Sigmoid colon (tissue), 4 donors: Measurements from ENCODE around the gene AP1M2.
"Not testable (repeated sequence)": the region's sequence is repeated elsewhere in the genome, so short reads cannot be mapped to it uniquely, and the experiment has no call there.

ENCODE experiments used
- CTCF ChIP-seq, 4 experiments: fragments of 450-650 bp in 3 of 4; fragments of 200-600 bp in 1 of 4; IDR thresholded peaks; one replicate each; pipeline ENCODE4 v1.5.1; 2016 to 2019; ENCODE audit warnings: antibody characterized with exemption in 4 of 4, mild to moderate bottlenecking in 3 of 4, moderate library complexity in 2 of 4
- POLR2A ChIP-seq, 2 donors: fragments of 450-650 bp; IDR thresholded peaks; one replicate each; pipeline ENCODE4 v1.6.1; 2016; ENCODE audit warnings: antibody characterized with exemption in 2 of 2, mild to moderate bottlenecking in 2 of 2, moderate library complexity in 2 of 2
- POLR2AphosphoS5 ChIP-seq, 4 donors: sonication (generic); formaldehyde crosslinking; IDR thresholded peaks; one replicate each; pipeline ENCODE4 v1.6.1; 2017; ENCODE audit warnings: antibody characterized with exemption in 4 of 4

GRCh38 chr19:10539016-10539415 lies 48.1 kb downstream of the AP1M2 start:
- TF ChIP-seq POLR2A, POLR2AphosphoS5, CTCF (IDR thresholded peaks at IDR 0.05): not testable (repeated sequence)
